ENCODE results near the gene C15orf40.

Gene C15orf40

DNA sequence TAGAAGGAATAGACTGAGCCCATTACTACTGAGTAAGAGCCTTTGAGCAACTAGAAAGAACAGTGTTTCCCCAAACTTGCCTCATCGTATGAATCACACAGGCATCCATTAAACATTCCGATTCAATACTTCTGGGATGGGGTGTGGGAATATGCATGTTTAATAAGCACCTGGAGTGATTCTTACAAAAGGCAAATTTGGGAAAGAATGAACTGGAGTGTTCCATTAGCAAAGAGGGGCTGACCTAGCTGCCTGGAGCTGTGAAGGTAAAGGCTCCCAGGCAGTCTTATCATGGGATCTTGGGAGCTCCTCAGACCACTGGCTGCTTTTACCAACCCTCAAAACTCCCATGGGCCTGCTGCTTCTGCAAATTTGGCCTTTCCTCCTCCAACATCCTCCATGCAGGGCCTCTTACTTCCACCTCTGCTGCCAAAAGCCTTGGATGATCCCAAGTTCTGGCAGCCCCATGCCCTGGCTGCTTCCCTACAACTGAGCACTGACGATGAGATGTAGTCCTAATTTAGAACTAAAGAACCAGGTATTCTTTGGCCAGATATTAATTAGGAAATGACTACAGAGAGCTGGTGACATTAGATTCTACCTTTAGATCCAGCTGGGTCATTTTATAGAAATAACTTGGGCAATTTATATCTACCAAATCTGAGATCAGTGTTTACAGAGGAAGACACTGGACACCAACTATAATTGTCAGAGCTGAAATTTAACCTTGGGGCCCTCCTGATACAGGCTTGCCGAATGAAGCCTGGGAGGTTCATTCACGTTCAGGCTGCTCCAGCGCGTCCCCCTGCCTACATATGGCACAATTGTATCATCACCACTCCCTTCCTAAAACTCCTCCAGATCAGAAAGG lies 47.7 kb downstream of the C15orf40 start:
- no peak for DNase-seq (ENCODE audit: low read depth)
- H3K4me3 ChIP-seq (ENCODE audit: control insufficient read depth, low read depth, low read length) = no peak overlapping the region
- no peak for TF ChIP-seq CTCF (IDR thresholded peaks at IDR 0.05; ENCODE audit: control insufficient read depth, insufficient read depth, low read depth, low read length, missing control alignments)

DNA sequence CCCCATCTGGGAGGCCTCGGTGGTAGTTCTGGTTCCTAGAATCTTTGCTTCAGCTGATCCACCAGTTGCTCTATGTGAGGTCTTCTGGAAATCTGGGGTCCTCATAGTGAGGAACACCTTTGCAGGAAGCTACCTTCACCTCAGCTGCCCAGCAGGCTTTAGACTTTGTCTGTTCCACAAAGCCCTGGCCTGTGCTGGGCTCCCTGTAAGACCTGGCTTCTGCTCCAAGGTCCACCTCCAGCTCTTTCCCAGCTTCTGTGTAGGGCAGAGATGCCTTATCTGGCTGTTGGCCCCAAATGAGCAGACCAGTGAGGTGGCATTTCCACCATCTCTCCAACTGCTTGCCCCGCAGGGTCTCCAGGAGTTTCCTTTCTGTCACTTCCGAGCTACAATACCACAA lies 50.7 kb downstream of the C15orf40 start:
- H3K4me3 ChIP-seq (ENCODE audit: control insufficient read depth, low read depth, low read length) = no peak overlapping the region
- no peak for DNase-seq (ENCODE audit: low read depth)
- TF ChIP-seq CTCF (IDR thresholded peaks at IDR 0.05; ENCODE audit: control insufficient read depth, insufficient read depth, low read depth, low read length, missing control alignments) = no peak

- H3K4me3 ChIP-seq (ENCODE audit: control insufficient read depth, low read depth, low read length) = no peak overlapping the region
- no peak for TF ChIP-seq CTCF (IDR thresholded peaks at IDR 0.05; ENCODE audit: control insufficient read depth, insufficient read depth, low read depth, low read length, missing control alignments)
- no peak for DNase-seq (ENCODE audit: low read depth)
Observed at GRCh38 chr15:82959423-82959822, 52.0 kb downstream of the C15orf40 start.

DNA sequence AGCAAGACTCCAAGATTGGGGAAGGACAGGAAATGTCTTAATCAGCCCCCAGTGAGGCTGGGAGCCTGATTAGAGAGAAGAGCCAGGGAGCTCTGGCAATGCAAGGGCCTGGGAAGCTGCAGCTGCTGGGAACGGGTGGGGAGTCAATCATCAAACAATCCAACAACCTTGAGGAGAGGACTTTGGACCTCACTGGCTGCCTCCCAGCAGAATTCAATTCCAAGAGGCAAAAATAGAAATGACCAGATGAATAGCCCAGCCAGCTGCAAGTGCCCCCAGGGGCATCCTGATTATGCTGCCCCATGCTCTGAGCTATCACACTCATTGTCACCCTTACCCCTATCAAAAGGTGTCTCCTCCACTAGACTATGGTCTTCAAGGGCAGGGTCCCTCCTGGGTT lies 52.8 kb downstream of the C15orf40 start:
- TF ChIP-seq CTCF (IDR thresholded peaks at IDR 0.05; ENCODE audit: control insufficient read depth, insufficient read depth, low read depth, low read length, missing control alignments) = no peak
- H3K4me3 ChIP-seq (ENCODE audit: control insufficient read depth, low read depth, low read length) = no peak overlapping the region
- no peak for DNase-seq (ENCODE audit: low read depth)

GRCh38 chr15:82952158-82953081 lies 59.0 kb downstream of the C15orf40 start, which contains the start of gene HOMER2:
HOMER2 (minus strand) TSS chr15:82952720; CDS start chr15:82952535, 185 bp downstream.
- no peak for TF ChIP-seq CTCF (IDR thresholded peaks at IDR 0.05; ENCODE audit: control insufficient read depth, insufficient read depth, low read depth, low read length, missing control alignments)
- DNase-seq (ENCODE audit: low read depth) = no peak

DNA sequence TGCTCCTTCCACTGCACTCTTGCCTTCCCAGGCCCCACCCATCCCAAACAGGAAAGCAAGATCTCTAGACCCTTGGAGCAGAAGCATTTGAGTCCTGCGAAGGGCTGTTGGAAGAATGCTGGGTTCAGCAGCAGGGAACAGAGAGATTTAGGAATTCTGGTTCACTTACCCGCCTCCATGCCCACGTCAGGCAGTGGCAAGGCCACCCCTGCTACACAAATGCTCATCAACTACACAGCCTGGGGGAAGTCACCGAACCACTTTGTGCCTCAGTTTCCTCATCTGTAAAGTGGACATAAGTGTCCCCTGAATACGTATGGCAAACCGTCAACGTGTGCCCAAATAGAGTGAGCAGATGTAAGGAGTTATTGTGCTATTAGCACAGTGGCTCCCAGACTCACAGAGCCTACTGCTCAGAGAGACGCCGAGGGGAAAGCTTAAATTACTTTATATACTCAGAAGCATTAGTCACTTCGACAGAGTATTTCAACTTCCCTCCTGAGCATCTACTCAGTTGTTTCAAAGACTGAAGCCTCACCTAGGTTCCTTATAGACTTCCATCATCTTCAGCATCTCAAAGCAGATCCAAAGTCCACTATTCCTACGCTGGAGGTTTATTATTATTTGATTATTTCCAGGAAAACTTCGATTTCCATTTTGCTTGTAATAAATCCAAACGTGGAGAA lies 59.8 kb downstream of the C15orf40 start:
- no peak for DNase-seq (ENCODE audit: low read depth)
- peak overlapping the region; percentile 38 for H3K4me3 ChIP-seq (ENCODE audit: control insufficient read depth, low read depth, low read length)
- no peak for TF ChIP-seq CTCF (IDR thresholded peaks at IDR 0.05; ENCODE audit: control insufficient read depth, insufficient read depth, low read depth, low read length, missing control alignments)

More at GRCh38 chr15:82952158-82953081, 59.0 kb downstream of the C15orf40 start, which contains the start of gene HOMER2:
- peak within 1 kb of the TSS; percentile 38 for H3K4me3 ChIP-seq (ENCODE audit: control insufficient read depth, low read depth, low read length)

All from AG09309 (cell line).